ENCODE data around the gene PCCA.
"Not testable (repeated sequence)": the region's sequence is repeated elsewhere in the genome, so short reads cannot be mapped to it uniquely, and the experiment has no call there.

PCCA gene

DNA sequence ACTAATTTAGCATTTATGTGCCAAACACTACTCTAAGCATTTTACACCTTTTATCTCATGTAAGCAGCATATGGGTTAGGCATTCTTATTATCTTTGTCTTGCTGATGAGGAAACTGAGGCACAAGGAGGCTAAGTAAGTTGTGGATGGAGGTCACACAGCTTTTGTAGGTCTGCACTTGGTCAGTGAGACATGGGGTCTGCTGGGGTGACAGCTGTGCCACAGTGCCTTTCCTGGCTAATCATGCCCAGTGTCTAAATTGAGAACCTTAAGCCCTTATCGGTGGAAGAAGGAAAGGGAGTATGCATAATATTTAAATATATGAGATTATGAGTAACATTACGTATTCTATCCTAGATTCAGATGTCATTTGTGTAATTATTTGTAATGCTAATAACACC lies 273.5 kb downstream of the PCCA start:
- no peak for DNase-seq (ENCODE audit: low spot score)

DNA sequence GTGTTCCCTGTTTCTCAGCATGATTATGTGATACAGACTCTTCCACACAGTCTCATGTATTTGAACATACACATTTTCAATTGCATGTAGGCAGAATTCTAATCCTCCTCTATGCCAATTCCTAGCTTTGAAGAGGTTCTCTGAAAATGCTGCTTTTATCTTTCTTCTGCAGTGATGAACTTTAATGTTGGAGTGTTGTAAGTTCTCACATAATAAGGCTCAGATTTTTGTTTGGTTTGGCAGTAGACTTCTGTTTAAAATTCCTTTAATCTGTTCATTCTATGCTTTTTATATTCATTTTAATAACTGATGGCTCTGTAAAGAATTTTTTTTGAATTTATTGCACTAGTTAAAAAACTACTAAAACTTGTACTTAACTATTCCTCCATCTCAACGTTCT lies 273.9 kb downstream of the PCCA start:
- DNase-seq (ENCODE audit: low spot score) = no peak

DNA sequence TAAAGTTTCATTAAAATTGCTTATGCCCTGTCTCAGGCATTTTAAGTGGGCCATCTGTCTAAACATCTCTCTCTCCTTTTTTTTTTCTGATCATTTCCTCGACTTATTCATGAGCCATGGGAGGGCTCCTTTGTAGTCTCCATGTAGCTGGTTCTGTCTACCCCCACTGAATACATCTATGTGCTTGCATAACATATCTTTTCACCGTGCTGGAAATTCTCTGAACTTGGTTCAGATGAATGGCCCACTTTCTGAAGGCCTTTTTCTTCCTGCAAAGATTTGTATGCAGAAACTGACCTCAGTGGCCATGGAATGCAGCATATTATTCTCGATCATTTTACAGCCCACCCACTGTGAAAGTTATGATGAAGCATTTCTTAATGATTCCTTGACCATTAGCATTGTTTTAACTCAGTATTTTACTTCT lies 274.4 kb downstream of the PCCA start:
- DNase-seq (ENCODE audit: low spot score) = peak; percentile 21

DNA sequence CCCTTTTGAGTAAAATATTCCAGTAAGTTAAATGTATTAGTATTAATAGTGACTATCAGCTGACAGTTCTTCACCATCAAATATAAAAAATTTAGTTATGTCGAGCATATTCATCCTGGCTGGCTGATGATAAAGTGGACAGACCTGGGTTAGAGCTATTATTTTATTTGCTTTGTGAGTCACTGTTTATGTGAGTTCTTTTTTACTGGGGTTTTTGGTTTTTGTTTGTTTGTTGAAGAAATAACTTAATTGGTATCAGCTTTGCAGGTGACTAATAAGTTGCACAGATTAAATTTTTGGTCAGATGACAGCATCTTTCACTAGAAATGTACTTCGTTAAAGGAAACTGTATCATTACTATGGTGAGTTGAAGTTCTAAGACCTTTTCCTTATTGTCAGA lies 275.0 kb downstream of the PCCA start:
- peak; percentile 13 for DNase-seq (ENCODE audit: low spot score)

DNA sequence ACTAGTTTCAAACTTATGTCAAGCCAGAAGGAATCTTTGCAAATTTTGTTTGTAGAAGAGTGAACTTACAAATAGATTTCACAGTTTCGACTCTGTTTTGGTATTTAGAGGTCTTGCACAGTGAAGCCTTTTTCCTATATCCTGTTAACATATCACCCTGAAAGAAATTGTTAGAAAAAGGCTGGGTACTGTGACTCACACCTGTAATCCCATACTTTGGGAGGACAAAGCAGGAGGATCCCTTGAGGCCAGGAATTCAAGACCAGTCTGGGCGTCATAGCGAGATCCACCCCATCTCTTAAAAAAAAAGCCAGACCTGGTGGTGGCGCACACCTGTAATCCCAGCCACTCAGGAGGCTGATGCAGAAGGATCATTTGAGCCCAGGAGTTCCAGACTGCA lies 275.7 kb downstream of the PCCA start:
- DNase-seq (ENCODE audit: low spot score) = no peak

DNA sequence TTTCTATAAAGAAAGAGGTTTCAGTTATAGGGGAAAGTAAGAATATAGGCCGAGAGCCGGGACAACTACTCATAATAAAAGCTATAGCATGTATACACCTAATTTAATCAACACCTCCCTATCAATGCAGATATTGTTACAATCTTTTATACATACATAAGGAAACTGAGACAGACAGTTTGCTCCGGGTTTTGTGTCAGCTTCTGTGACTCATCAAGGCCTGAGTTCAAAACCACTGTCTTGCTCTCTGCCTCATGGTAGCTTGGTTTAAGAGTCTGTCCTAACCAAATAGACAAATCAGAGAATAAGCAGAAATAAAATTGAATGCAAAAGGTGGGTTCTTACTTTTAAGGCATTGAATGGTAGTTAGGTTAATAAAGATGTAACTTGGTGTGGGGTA lies 276.8 kb downstream of the PCCA start:
- DNase-seq (ENCODE audit: low spot score) = no peak

DNA sequence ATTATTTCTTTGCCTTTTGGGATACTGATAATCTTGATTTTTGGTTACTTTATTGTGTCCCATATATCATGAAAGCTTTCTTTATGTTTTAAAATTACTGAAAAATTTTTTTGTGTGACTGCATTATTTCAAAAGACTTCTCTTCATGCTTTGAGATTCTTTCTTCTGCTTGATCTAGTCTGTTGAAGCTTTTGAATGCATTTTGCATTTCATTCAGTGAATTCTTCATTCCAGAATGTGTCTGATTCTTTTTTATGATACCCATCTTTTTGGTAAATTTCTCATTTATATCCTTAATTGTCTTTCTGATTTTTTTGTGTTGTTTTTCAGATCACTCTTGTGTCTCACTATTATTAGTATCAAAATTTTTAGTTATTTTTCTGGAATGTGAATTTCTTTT lies 289.6 kb downstream of the PCCA start:
- no peak for DNase-seq (ENCODE audit: low spot score)

DNA sequence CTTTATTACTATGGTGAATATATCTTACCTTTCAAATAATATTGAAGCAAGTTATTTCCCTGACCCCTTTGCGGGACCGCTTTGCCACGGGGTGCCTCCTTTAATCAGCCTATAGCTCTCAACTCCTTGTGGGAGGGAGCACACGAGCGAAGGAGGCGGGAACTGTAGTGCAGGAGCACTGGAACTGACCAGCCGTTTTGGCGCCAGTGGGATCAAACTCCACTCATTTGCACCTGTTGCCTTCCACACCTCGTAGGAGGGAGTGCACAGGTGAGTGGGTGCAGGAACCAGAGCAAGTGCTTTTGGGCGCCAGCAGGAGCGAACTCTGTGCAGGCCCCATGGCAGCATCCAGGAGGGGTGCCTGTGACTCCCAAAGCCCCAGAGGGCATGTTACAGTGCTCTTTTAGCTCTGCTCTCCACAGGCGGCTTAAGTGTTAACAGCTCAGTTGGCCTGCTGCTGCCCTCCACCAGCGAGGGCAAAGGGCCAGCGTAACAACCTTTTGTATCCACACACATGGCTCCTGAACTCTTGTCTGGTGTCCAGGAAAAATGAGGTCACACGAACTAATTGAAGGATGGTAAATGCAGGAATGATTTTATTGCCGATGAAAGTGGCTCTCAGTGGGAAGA lies 292.8 kb downstream of the PCCA start:
- no peak for DNase-seq (ENCODE audit: low spot score)

DNA sequence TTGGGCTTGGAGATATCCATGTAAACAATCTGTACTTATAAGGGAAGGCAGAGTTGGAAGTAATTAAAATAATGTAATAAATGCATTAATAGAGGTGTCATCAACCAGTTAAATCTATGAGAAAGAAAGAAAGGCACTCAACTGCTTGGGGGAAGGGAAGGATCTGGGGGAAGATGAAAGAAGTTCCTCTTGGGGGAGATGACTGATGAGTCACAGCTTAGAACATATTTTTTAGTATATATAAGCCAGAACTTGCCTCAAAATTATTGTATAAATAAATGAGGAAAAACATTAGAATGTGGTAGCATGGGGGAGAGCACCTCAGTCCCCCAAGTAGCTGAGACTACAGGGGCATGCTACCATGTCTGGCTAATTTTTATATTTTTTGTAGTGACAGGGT lies 293.9 kb downstream of the PCCA start:
- DNase-seq (ENCODE audit: low spot score) = no peak

DNA sequence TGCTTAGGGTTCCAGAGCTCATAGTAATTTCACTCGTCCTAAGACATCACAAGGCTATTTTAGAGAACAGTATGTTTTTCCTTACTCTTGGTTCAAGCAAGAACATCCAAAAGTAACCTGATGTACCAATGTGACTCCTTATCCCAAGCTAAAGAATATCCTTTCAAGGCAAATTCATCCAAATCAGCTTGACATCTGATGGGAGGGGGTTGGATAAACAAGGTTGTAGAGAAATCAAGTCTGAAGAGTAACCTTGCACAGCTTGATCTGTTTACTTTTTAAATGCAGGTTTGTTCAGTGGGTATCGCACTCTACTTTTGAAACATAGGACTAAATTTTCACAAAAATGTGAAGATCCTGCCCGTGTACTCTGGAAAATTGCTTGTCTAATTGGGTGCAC lies 298.5 kb downstream of the PCCA start:
- DNase-seq (ENCODE audit: low spot score) = no peak

DNA sequence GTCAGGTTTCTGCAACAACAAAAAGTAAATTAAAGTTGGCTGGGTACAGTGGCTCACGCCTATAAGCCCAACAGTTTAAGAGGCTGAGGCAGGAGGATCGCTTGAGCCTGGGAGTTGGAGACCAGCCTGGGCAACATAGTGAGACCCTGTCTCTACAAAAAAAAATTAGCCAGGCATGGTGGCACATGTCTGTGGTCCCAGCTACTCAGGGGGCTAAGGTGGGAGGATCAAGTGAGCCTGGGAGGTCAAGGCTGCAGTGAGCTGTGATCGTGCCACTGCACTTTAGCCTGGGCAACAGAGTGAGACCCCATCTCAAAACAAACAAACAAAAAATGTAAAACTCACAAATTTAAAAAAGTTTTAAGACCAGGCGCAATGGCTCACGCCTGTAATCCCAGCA lies 299.3 kb downstream of the PCCA start:
- not testable (repeated sequence) for DNase-seq (ENCODE audit: low spot score)

DNA sequence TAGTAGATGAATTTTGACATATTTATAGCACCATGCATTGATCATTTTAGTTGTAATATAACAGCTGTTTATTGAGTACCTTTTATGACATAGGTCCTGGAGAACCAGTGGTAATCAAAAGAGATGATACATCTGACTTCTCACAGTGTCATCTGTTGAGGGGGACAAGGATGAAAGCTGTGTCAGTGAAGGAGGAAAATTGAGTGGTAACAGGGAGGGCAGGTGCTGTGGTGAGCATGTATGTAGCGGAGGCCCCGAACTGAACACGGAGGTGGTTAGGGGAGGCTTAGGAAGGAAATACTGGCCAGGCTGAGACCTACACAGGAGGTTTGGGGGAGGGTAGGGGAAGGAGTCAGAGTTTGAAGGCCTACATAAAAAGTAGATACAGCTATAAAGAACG lies 300.0 kb downstream of the PCCA start:
- no peak for DNase-seq (ENCODE audit: low spot score)

DNA sequence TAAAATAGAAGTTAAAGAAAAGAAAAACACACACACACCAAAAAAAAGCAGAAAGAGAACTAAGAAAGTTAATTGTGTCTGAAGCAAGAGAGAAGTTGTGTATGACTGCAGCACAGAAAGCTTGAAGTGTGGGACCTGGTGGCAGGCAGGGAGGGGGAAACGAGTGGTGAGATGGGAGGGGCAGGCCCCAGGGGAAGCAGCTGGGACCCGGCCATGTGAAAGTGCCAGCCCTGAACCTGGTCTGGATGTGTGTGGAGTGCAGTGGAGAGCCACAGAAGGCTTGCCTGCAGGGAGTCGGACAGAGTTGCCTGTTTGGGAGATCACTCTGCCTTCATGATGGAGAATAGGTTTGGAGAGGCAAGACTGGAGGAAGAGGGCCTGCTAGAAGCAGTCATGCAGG lies 300.7 kb downstream of the PCCA start:
- DNase-seq (ENCODE audit: low spot score) = no peak

DNA sequence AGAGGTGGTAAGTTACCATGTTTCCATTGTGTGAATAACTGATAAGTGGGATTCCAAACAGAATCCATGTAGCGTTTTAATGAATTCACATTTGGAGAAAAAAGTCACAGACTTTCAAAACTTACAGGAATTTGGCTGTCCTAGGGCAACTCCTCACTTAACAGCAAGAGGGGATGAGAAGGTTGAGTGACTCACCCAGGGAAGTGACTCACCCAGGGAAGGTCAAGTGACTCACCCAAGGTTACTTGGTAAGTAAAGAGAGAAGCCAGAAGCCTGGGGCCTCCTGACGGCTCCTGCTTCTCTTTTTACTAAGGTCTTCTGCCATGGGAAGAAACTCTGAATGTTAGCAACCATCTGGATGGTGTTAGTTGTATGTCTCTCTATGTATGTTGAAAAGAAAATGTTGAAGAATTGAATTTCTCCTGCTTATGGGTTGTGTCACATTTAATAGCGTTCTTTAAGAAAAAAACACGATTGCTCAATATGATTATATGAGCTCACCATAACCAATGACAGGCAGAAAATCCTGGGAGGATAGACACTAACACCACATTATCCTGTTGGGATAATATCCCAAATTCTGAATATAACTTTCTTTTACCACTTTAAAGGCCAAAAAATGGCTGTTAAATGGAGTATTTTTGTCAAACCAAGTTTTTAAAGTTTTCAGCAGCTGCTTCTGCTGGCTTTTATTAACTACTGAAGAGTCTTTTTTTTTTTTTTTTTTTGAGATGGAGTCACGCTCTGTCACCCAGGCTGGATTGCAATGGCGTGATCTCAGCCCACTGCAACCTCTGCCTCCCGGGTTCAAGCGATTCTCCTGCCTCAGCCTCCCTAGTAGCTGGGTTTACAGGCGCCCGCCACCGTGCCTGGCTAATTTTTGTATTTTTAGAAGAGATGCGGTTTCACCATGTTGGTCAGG lies 304.1 kb downstream of the PCCA start:
- peak; percentile 81 for DNase-seq (ENCODE audit: low spot score)

DNA sequence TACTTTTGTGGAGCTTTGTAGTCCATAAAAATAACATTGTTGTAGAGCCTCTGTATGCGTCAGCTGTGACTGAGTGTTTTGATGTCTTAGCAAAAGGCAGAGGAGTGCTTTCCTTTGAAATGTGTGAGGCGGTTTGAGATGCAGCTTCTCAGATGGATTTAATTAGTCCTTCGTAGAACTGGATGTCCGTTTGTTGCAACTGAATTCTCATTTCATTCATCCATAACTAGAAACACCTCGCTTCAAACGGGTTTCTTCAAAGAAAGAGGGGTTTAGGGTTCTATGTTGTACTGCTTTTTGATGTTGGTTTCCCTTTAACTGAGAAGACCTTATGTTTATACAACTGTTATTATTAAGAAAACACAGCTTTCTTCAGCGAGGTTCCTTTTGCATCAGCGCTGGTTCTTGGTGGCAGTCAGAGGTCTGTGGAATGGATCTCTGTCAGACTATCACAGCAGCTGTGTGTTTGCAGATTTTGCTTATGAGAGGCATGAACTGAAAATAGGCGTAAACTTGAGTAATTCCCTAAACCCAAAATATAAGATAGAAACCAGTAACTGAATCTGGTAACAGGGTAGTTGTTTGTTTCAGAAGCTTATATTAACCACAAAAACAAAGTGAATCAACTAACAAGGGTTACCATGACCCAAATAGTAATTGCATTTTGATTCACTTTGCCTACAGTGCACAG lies 305.3 kb downstream of the PCCA start:
- peak; percentile 48 for DNase-seq (ENCODE audit: low spot score)

DNA sequence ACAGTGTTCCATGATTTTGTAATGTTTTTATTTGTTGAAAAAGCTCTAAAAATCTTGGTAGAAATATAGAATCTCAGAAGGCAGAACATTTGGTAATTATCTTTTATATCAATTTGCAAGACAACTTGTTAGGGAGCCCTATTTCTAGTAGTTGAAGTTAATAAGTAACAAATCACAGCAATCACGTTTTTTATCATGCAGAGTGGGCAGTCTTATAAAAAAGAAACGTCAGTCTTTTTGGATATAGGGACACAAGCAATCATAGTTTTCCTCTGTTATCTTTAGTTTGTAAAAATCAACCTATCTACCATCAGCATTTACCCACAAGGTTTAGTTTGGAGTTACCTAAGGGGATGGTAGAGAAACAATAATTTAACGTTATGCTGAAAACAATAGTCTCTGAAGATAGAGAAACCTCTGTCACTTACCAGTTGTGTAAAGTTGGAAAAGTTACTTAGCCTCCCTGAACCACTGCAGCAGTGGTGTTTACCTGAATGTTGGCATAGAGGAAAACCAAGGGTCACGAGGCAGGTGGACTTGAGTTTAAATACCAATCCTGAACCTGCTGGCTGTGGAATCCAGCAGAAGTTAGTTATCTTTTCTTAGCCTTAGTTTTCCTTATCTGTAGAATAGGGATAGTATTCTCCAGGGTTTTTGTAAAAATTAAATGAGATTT lies 306.9 kb downstream of the PCCA start:
- no peak for DNase-seq (ENCODE audit: low spot score)

DNA sequence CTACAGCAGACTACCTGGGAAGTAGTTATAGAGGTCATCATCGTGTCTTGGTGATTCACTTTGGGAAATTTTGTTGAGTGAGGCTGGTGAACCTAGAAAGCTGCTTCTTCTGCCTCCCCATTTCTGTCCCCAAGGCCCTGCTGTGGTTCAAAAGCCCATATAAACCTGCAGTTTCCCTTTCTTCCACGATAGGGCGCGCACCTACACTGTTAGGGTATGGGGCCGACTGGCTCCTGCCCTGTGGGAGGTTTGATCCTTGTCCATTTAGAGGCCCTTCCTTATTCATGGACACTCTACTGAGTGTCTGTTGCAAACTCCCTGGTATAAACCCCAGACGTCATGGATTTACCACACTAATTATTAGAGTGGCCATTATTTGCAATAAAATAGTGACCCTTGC lies 307.9 kb downstream of the PCCA start:
- DNase-seq (ENCODE audit: low spot score) = no peak

DNA sequence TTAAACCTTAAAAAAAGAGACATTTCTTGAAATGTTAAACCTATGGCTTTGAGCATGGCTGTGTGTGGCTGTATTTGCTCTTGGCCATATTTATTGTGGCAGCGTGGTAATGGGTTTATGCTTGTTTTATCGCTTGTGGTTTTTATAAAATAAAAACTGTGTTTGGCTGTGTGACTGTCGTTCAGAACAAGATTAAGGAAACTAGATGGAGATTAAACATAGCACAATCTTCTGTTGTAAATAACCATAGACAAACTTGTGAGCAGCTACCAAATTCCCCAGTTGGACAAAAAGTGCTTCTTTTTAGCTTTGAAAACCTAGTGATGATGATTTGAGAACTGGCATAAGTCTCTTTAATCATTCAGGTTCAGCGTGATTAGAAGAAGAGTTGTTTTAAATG lies 308.7 kb downstream of the PCCA start:
- no peak for DNase-seq (ENCODE audit: low spot score)

DNA sequence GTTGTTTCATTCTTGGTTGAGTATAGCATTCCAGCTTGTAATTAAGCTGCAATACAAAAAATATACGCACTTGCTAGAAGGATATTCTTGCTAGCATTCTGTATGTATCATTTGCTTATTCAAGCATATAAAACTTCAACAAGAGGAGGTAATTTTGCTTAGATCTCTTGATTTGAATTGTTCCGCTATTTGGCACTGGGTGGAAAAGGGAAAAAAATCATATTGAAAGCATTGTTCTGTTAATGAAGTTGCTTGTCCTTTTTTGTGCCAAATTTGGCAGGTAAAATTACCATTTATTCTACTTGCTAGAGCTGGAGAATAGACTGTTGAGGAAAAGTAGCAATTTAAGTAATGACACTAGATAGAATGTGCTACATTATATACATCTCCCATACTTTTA lies 309.5 kb downstream of the PCCA start:
- DNase-seq (ENCODE audit: low spot score) = no peak

DNA sequence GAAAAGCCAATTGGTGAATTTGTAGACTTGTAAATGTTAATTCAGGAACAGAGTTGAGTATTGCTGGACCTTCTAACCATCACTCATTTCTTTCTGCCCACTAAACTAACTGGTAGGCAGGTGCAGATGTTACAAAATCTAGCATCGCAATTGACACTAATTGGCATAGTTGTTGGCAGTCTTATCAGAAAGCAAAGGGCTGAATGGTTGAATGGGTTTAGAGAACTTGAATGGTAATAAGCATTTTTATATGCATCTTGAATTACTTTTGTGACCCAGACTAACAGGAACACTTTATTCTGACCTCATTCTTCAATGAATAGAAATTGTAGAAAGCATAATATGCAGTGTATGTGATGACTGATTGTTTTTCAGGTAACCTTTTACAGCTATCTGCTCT lies 310.6 kb downstream of the PCCA start:
- no peak for DNase-seq (ENCODE audit: low spot score)

DNA sequence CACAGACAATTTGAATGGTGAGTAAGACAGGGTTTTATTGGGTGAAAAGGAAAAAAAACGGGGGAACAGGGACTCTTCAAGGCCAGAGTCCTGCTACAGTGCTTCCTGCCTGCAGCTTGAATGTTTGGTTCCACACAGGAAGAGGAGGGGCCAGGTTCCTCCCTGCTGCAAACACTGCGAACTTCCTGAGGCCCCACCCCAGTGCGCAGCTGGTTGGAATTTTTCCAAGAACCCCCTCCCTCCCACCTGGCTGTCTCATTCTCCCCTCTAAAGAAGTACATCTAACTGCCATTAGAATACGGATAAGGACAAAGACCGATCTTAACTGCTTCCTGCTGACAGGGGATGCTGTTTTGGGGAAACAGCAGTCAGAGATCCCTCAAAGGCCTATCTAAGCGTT lies 314.8 kb downstream of the PCCA start:
- DNase-seq (ENCODE audit: low spot score) = no peak

DNA sequence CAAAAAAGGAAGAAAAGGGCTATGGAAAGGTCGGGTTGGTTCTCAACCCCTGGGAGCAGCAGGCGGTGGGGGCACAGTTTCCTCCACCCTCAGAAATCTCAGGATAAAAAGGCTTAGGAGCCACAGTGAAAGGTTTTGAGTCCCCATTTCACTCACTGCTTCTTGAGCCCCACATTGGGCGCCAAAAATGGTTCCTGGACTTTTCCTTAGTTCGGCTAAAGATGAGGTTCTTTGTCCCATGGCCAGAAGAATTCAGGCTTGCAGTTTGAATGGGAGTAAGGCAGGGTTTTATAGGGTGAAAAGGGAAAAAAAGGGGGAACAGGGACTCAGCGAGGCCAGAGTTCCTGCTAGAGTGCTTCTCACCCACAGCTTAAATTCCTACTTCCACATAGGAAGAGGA lies 320.2 kb downstream of the PCCA start:
- DNase-seq (ENCODE audit: low spot score) = no peak

DNA sequence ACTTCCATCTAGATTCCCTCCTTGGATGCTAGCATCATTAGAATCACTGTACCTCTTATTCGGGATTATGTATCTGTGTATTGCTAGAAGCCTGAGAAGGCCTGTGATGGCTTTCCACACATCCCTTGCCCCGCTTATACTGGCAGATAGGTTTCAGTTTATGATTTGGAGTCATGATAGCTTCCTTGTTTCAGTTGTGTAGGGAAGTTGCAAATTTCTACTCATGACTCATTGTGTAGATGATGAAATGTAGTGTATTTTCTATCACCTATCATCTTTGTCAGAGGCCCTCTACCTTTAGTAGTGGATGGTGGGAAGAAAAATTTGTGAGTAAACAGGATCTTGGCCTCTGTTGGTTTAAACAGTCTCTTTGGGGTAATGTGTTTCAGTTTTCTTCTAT lies 334.5 kb downstream of the PCCA start:
- no peak for DNase-seq (ENCODE audit: low spot score)
